Measurements from ENCODE around the gene FAM234A. TPM values are rescaled to one million over a fixed set of nuclear protein-coding genes. Genes with fewer than 3 reads are reported as not detected.

Gene FAM234A
- total and polyA plus RNA-seq, 2 donors (not counting 3 experiments of a cell fraction or from before 2014, with no cell fraction given), result 70.4 to 89.4 TPM

DNA sequence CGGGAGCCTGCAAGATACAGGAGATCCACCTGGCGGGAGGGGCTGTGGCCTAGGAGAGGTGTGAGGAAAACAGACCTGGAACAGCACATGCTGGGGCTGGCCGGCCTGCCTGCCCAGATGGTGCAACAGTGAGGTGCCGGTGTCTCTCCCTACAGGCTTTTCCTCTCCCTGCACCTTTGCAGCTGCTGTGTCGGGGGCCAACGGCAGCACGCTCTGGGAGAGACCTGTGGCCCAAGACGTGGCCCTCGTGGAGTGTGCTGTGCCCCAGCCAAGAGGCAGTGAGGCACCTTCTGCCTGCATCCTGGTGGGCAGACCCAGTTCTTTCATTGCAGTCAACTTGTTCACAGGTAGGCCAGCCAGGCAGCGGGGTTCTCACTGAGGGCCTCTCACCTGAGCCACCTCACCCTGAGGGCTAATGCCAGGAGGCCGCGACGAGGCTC is 25.2 kb downstream of the FAM234A start:
- Histone ChIP-seq H3K36me3 (ENCODE audit: control insufficient read depth in 2 of 2, extremely low read depth in 1 of 2, insufficient read depth in 2 of 2, low read length in 2 of 2) (peaks cover 0 to 17% of the 10 kb centered on the region in 2 experiments), H3K4me2 (ENCODE audit: insufficient read depth, low read length) (no peak overlapping the region), H3K27ac (ENCODE audit: insufficient read depth, low read depth, low read length) (no peak overlapping the region), H3K4me3 (replicated peaks in 1 of 3; ENCODE audit: insufficient read depth in 1 of 3, low read depth in 1 of 3, low read length in 3 of 3) (no peak overlapping the region), H3K9me1 (replicated peaks; ENCODE audit: control insufficient read depth, extremely low read depth, insufficient read depth, low read length) (no peaks in the 10 kb centered on the region), H3K9me3 (replicated peaks; ENCODE audit: control insufficient read depth, insufficient read depth, low read length) (no peaks in the 10 kb centered on the region), H3K9ac (replicated peaks; ENCODE audit: extremely low read depth, insufficient read depth, low read length) (no peak overlapping the region), H3K79me2 (ENCODE audit: control insufficient read depth, insufficient read depth, low read length) (no peaks in the 10 kb centered on the region), H3K27me3 (ENCODE audit: control insufficient read depth in 2 of 2, insufficient read depth in 2 of 2, low read length in 2 of 2) (no peaks in the 10 kb centered on the region), H2AFZ (ENCODE audit: low read depth, low read length) (no peak overlapping the region), H3K4me1 (ENCODE audit: control insufficient read depth, extremely low read depth, insufficient read depth, low read length) (no peaks in the 10 kb centered on the region), H4K20me1 (replicated peaks; ENCODE audit: control insufficient read depth, extremely low read depth, insufficient read depth, low read length) (no peaks in the 10 kb centered on the region)
- FAIRE-seq, result no peak
- TF ChIP-seq POLR2AphosphoS5 (IDR thresholded peaks at IDR 0.05; ENCODE audit: insufficient read depth, low read depth, low read length), result no peak
- TF ChIP-seq GATA2 (IDR thresholded peaks at IDR 0.05; ENCODE audit: insufficient read depth, insufficient read length, low read depth, low read length), result no peak
- TF ChIP-seq EZH2 (IDR thresholded peaks at IDR 0.05; ENCODE audit: borderline replicate concordance, low read depth, low read length, severe bottlenecking), result no peak
- TF ChIP-seq CTCF (IDR thresholded peaks at IDR 0.05; ENCODE audit: extremely low read depth in 1 of 2, insufficient read depth in 1 of 2, low read depth in 1 of 2, low read length in 2 of 2), result no peak
- TF ChIP-seq MAX (IDR thresholded peaks at IDR 0.05; ENCODE audit: insufficient read depth, insufficient read length), result no peak
- no peak for TF ChIP-seq FOS (IDR thresholded peaks at IDR 0.05; ENCODE audit: borderline replicate concordance, insufficient read depth, low read length)
- no peak for TF ChIP-seq JUN (IDR thresholded peaks at IDR 0.05; ENCODE audit: borderline replicate concordance, insufficient read depth, insufficient read length, low read depth)
- no peak for TF ChIP-seq POLR2A (IDR thresholded peaks at IDR 0.05; ENCODE audit: low read depth, low read length)
- no peak for TF ChIP-seq MYC (IDR thresholded peaks at IDR 0.05; ENCODE audit: low read depth, low read length)
- POLR2A ChIA-PET, result no interaction called here
- CTCF ChIA-PET, result no interaction called here
- BruUV-seq (replicated peaks), result no TSS peak
- DNase-seq (ENCODE audit: low read depth, low spot score), result no peak
- intact Hi-C loops (cut with micrococcal nuclease) (no loop called here), dilution Hi-C loops (cut with MboI; ENCODE audit: extremely low pct_ligation_motif_present, low sequenced_read_pairs) (no loop called here)

Measured in endothelial cell of umbilical vein (primary cell).